SU-DHL-6 (cell line): ENCODE measurements around the gene ANXA8.

Experiments
- H2AFZ ChIP-seq: fragments of 200-600 bp; sonication (generic); 2 replicates; pipeline ENCODE4 v1.6.1; 2014; ENCODE audit warnings: low read depth, mild to moderate bottlenecking, moderate library complexity, mixed read lengths, antibody characterized with exemption, low read length; ENCODE audit not compliant: severe bottlenecking
- H3F3A ChIP-seq: fragments of 200-600 bp; shearing (Covaris generic); 2 replicates; pipeline ENCODE4 v1.6.0; 2016; ENCODE audit warnings: antibody characterized with exemption, mild to moderate bottlenecking; ENCODE audit not compliant: insufficient read depth
- H3K27ac ChIP-seq: fragments of 200-600 bp; sonication (generic); 2 replicates; pipeline ENCODE4 v1.5.1; 2016; ENCODE audit warnings: low read depth, mild to moderate bottlenecking, low read length, moderate library complexity, mixed read lengths
- H3K27me3 ChIP-seq: fragments of 200-600 bp; sonication (generic), shearing (Covaris generic); 2 replicates; pipeline ENCODE4 v1.6.0; 2014; ENCODE audit warnings: mild to moderate bottlenecking, low read length
- H3K36me3 ChIP-seq: fragments of 200-600 bp; sonication (generic); 2 replicates; pipeline ENCODE4 v1.6.1; 2014; ENCODE audit warnings: mild to moderate bottlenecking, low read length, mixed read lengths
- H3K4me2 ChIP-seq: fragments of 300-600, 200-600 bp; shearing (Covaris generic), sonication (generic); 2 replicates; pipeline ENCODE4 v1.6.0; 2014; ENCODE audit warnings: low read length, low read depth, mild to moderate bottlenecking; ENCODE audit not compliant: poor library complexity, severe bottlenecking
- H3K4me3 ChIP-seq: fragments of 200-600 bp; sonication (generic); 2 replicates; pipeline ENCODE4 v1.5.1; 2014; ENCODE audit warnings: antibody characterized with exemption, low read length, mild to moderate bottlenecking, mixed read lengths; ENCODE audit not compliant: insufficient read depth, poor library complexity, severe bottlenecking
- H3K79me2 ChIP-seq: fragments of 200-600 bp; sonication (generic); 2 replicates; pipeline ENCODE4 v1.6.1; 2014; ENCODE audit warnings: mild to moderate bottlenecking, low read length, moderate library complexity; ENCODE audit not compliant: insufficient read depth
- H3K9ac ChIP-seq: fragments of 200-600 bp; sonication (generic); 2 replicates; pipeline ENCODE4 v1.7.0; 2014; ENCODE audit warnings: mild to moderate bottlenecking, low read length
- H3K9me2 ChIP-seq: fragments of 200-600 bp; sonication (generic); replicated peaks from 2 replicates; pipeline ENCODE4 v1.6.1; 2014; ENCODE audit warnings: low read length; ENCODE audit not compliant: insufficient read depth
- H3K9me3 ChIP-seq: fragments of 200-600 bp; sonication (generic); 2 replicates; pipeline ENCODE4 v1.6.1; 2014; ENCODE audit warnings: low read length, mixed read lengths; ENCODE audit not compliant: insufficient read depth
- H4K20me1 ChIP-seq: fragments of 200-600 bp; sonication (generic); 2 replicates; pipeline ENCODE4 v1.6.1; 2014; ENCODE audit warnings: low read depth, mild to moderate bottlenecking, antibody characterized with exemption, low read length, moderate library complexity, mixed read lengths
- CTCF ChIP-seq: fragments of 200-600 bp; sonication (generic); IDR thresholded peaks from one replicate; pipeline ENCODE4 v1.5.1; 2017; ENCODE audit warnings: antibody characterized with exemption, mild to moderate bottlenecking, low read length, moderate library complexity; ENCODE audit not compliant: insufficient read depth, poor library complexity, severe bottlenecking
- EZH2phosphoT487 ChIP-seq: fragments of 200-600 bp; sonication (generic), shearing (Covaris generic); conservative IDR thresholded peaks from 2 replicates; pipeline ENCODE4 v1.6.1; 2018; ENCODE audit warnings: mild to moderate bottlenecking, antibody characterized with exemption, low read length, moderate library complexity, mixed read lengths

The ANXA8 gene

GRCh38 chr10:47419421-47419820 lies 64.5 kb downstream of the ANXA8 start:
- Histone ChIP-seq H4K20me1 (no peaks in the 10 kb centered on the region), H3K79me2 (no peaks in the 10 kb centered on the region), H3K9me3 (no peaks in the 10 kb centered on the region), H3K9me2 (no peaks in the 10 kb centered on the region), H3K4me2 (no peak overlapping the region), H3K36me3 (no peaks in the 10 kb centered on the region), H3K27ac (no peak overlapping the region), H3K4me3 (no peak overlapping the region), H3K9ac (no peak overlapping the region), H2AFZ (no peak overlapping the region), H3F3A (no peaks in the 10 kb centered on the region), H3K27me3 (no peaks in the 10 kb centered on the region)
- no peak for TF ChIP-seq EZH2phosphoT487
- no peak for TF ChIP-seq CTCF

GRCh38 chr10:47418966-47419365 lies 64.9 kb downstream of the ANXA8 start:
- Histone ChIP-seq H3K79me2 (no peaks in the 10 kb centered on the region), H4K20me1 (no peaks in the 10 kb centered on the region), H3F3A (no peaks in the 10 kb centered on the region), H2AFZ (no peak overlapping the region), H3K27me3 (no peaks in the 10 kb centered on the region), H3K9me2 (no peaks in the 10 kb centered on the region), H3K27ac (no peak overlapping the region), H3K4me3 (no peak overlapping the region), H3K36me3 (no peaks in the 10 kb centered on the region), H3K9me3 (no peaks in the 10 kb centered on the region), H3K4me2 (no peak overlapping the region), H3K9ac (no peak overlapping the region)
- TF ChIP-seq EZH2phosphoT487 (no peak), CTCF (no peak)

- no peaks in the 10 kb centered on the region for H3F3A ChIP-seq
- no peaks in the 10 kb centered on the region for H3K27me3 ChIP-seq
- H3K4me3 ChIP-seq = no peak overlapping the region
- no peak overlapping the region for H2AFZ ChIP-seq
- H3K27ac ChIP-seq = no peak overlapping the region
- no peak overlapping the region for H3K4me2 ChIP-seq
- no peak overlapping the region for H3K9ac ChIP-seq
- no peaks in the 10 kb centered on the region for H3K9me2 ChIP-seq
- TF ChIP-seq EZH2phosphoT487 = no peak
- no peak for TF ChIP-seq CTCF
- H3K36me3 ChIP-seq = no peaks in the 10 kb centered on the region
- no peaks in the 10 kb centered on the region for H4K20me1 ChIP-seq
- no peaks in the 10 kb centered on the region for H3K9me3 ChIP-seq
- H3K79me2 ChIP-seq = no peaks in the 10 kb centered on the region
These were observed 65.6 kb downstream of the ANXA8 start for GRCh38 chr10:47418321-47418720.
